ENCODE data around the gene MATCAP1.
A peak's percentile ranks its signal among the peaks of the same experiment; 100 is the strongest.

The MATCAP1 gene

GRCh38 chr16:67155295-67156142 lies 28.2 kb downstream of the MATCAP1 start:
- peak; percentile 83 for DNase-seq

GRCh38 chr16:67154578-67155294 lies 29.0 kb downstream of the MATCAP1 start:
- DNase-seq, result no peak

- DNase-seq, result no peak
These were observed 32.2 kb downstream of the MATCAP1 start for GRCh38 chr16:67151431-67152097.

GRCh38 chr16:67150833-67151396 lies 32.8 kb downstream of the MATCAP1 start, which contains the start of gene B3GNT9:
B3GNT9 (minus strand) TSS chr16:67150998; CDS start chr16:67150485, 513 bp downstream.
- no peak for DNase-seq

- DNase-seq, result peak; percentile 57
These were observed 33.5 kb downstream of the MATCAP1 start for GRCh38 chr16:67150047-67150832.

- DNase-seq, result no peak
These were observed 34.3 kb downstream of the MATCAP1 start for GRCh38 chr16:67149276-67150046.

- DNase-seq, result no peak
These were observed 35.0 kb downstream of the MATCAP1 start for GRCh38 chr16:67148656-67149275.

GRCh38 chr16:67148221-67148620 lies 35.5 kb downstream of the MATCAP1 start:
- DNase-seq, result no peak

GRCh38 chr16:67147437-67148140 lies 36.2 kb downstream of the MATCAP1 start:
- no peak for DNase-seq

GRCh38 chr16:67146523-67147357 lies 37.0 kb downstream of the MATCAP1 start:
- DNase-seq, result no peak

GRCh38 chr16:67145746-67146145 lies 38.0 kb downstream of the MATCAP1 start:
- no peak for DNase-seq

GRCh38 chr16:67144943-67145342 lies 38.8 kb downstream of the MATCAP1 start:
- no peak for DNase-seq

- no peak for DNase-seq
These were observed 41.4 kb downstream of the MATCAP1 start for GRCh38 chr16:67142342-67142741.

GRCh38 chr16:67141391-67141790 lies 42.4 kb downstream of the MATCAP1 start:
- DNase-seq, result no peak

- no peak for DNase-seq
These were observed 46.2 kb downstream of the MATCAP1 start for GRCh38 chr16:67137605-67138004.

- DNase-seq, result no peak
These were observed 54.3 kb downstream of the MATCAP1 start for GRCh38 chr16:67129422-67129821.

GRCh38 chr16:67128887-67129286 lies 54.9 kb downstream of the MATCAP1 start:
- no peak for DNase-seq

GRCh38 chr16:67128417-67128816 lies 55.3 kb downstream of the MATCAP1 start:
- DNase-seq, result no peak
